A549 (cell line): Measurements from ENCODE around the gene OR10A5.

Experiments
- EP300 ChIP-seq, 2 experiments: fragments of >200 bp; sonication (Bioruptor Twin); formaldehyde crosslinking; IDR thresholded peaks; 2 replicates in 1 of 2; 3 replicates in 1 of 2; pipeline ENCODE4 v1.6.1; 2016 to 2017
- HOXA7 ChIP-seq: fragments of 250-450 bp; sonication (Bioruptor Pico); IDR thresholded peaks from 2 replicates; pipeline ENCODE4 v1.5.0; 2020; ENCODE audit warnings: mild to moderate bottlenecking, moderate library complexity
- RAD21 ChIP-seq, 2 experiments: fragments of >200 bp in 1 of 2; sonication (Bioruptor Twin) in 1 of 2; formaldehyde crosslinking in 1 of 2; IDR thresholded peaks in 1 of 2; conservative IDR thresholded peaks in 1 of 2; 2 replicates in 1 of 2; 3 replicates in 1 of 2; pipeline ENCODE4 v1.6.1; 2012 to 2018; ENCODE audit warnings: inconsistent platforms in 1 of 2
- REST ChIP-seq: fragments of 200-600 bp; sonication (generic); IDR thresholded peaks from 2 replicates; pipeline ENCODE4 v1.6.1; 2016; ENCODE audit warnings: antibody characterized with exemption, mild to moderate bottlenecking, moderate library complexity
- RNF2 ChIP-seq: fragments of 200-600 bp; sonication (generic); IDR thresholded peaks from 2 replicates; pipeline ENCODE4 v1.6.1; 2016; ENCODE audit warnings: low read depth, mild to moderate bottlenecking, antibody characterized with exemption, moderate library complexity, borderline replicate concordance
- ZSCAN20 ChIP-seq: fragments of 250-450 bp; sonication (Bioruptor Pico); IDR thresholded peaks from 2 replicates; pipeline ENCODE4 v1.8.0; 2022; ENCODE audit warnings: mild to moderate bottlenecking, moderate library complexity
- TF ChIP-seq, protein P1 (sequence below): fragments of >200 bp; sonication (Bioruptor Twin); formaldehyde crosslinking; IDR thresholded peaks from 3 replicates; pipeline ENCODE4 v1.5.1; 2016

DNA sequence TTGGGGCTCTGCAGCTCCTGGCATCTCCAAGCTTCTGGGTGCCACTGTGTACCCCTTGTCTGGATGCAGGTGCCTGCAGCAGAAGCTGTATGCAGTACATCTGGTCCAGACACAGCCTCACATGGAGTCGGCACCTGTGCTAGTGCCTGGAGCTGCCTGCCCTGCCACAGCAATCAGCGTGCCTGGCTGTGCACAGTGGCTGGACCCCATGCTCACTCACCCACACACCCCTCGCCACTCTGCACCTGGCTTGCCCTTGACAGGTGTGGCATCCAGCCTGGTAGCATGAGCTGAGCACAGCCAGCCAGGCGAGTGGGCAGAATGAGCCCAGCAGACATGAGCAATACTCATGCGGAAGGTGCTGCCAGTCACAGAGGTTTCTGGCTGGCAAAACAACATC lies 26.5 kb upstream of the OR10A5 start:
- no peak for TF ChIP-seq EP300 (IDR thresholded peaks at IDR 0.05)
- no peak for TF ChIP-seq HOXA7 (CRISPR knock-in tag)
- TF ChIP-seq, protein P1, sequence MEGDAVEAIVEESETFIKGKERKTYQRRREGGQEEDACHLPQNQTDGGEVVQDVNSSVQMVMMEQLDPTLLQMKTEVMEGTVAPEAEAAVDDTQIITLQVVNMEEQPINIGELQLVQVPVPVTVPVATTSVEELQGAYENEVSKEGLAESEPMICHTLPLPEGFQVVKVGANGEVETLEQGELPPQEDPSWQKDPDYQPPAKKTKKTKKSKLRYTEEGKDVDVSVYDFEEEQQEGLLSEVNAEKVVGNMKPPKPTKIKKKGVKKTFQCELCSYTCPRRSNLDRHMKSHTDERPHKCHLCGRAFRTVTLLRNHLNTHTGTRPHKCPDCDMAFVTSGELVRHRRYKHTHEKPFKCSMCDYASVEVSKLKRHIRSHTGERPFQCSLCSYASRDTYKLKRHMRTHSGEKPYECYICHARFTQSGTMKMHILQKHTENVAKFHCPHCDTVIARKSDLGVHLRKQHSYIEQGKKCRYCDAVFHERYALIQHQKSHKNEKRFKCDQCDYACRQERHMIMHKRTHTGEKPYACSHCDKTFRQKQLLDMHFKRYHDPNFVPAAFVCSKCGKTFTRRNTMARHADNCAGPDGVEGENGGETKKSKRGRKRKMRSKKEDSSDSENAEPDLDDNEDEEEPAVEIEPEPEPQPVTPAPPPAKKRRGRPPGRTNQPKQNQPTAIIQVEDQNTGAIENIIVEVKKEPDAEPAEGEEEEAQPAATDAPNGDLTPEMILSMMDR, result no peak
- no peak for TF ChIP-seq RNF2
- TF ChIP-seq ZSCAN20 (CRISPR knock-in tag), result no peak
- no peak for TF ChIP-seq REST
- no peak for TF ChIP-seq RAD21 (conservative IDR thresholded peaks at IDR 0.05 in 1 of 2, IDR thresholded peaks at IDR 0.05 in 1 of 2)
